ENCODE data around the gene GPR68. TPM values are rescaled to one million over a fixed set of nuclear protein-coding genes. Genes with fewer than 3 reads are reported as not detected.

Gene GPR68, protein sequence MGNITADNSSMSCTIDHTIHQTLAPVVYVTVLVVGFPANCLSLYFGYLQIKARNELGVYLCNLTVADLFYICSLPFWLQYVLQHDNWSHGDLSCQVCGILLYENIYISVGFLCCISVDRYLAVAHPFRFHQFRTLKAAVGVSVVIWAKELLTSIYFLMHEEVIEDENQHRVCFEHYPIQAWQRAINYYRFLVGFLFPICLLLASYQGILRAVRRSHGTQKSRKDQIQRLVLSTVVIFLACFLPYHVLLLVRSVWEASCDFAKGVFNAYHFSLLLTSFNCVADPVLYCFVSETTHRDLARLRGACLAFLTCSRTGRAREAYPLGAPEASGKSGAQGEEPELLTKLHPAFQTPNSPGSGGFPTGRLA
- polyA plus RNA-seq (2011; rRNA removed) (0.20 and 0.45 TPM in 2 replicates), polyA minus RNA-seq (2011; rRNA and poly(A)+ RNA removed) (0.71 and 0.98 TPM in 2 replicates)

GRCh38 chr14:91244501-91244901 is at the start of gene GPR68:
GPR68 (minus strand) TSS chr14:91244704; CDS start chr14:91235050, 9,654 bp downstream.
- TF ChIP-seq, protein P1, sequence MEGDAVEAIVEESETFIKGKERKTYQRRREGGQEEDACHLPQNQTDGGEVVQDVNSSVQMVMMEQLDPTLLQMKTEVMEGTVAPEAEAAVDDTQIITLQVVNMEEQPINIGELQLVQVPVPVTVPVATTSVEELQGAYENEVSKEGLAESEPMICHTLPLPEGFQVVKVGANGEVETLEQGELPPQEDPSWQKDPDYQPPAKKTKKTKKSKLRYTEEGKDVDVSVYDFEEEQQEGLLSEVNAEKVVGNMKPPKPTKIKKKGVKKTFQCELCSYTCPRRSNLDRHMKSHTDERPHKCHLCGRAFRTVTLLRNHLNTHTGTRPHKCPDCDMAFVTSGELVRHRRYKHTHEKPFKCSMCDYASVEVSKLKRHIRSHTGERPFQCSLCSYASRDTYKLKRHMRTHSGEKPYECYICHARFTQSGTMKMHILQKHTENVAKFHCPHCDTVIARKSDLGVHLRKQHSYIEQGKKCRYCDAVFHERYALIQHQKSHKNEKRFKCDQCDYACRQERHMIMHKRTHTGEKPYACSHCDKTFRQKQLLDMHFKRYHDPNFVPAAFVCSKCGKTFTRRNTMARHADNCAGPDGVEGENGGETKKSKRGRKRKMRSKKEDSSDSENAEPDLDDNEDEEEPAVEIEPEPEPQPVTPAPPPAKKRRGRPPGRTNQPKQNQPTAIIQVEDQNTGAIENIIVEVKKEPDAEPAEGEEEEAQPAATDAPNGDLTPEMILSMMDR (IDR thresholded peaks at IDR 0.05; ENCODE audit: insufficient read depth, low read depth, low read length) = no peak
- no peaks in the 10 kb centered on the region for H3K36me3 ChIP-seq (ENCODE audit: control insufficient read depth, insufficient read depth, low read length)
- no peaks in the 10 kb centered on the region for H3K27me3 ChIP-seq (ENCODE audit: control insufficient read depth, insufficient read depth, low read length)
- DNase-seq (ENCODE audit: low read depth) = no peak
- no peak within 1 kb of the TSS for H3K4me3 ChIP-seq (ENCODE audit: low read depth, low read length)
- ChIA-PET POLR2A (no interaction called here), CTCF (interaction anchor here (0.7 to 0.9 kb wide), 2 partner anchors 71 to 79 kb away, joined by 3 to 4 read pairs; no protein-coding TSS in a partner anchor)

DNA sequence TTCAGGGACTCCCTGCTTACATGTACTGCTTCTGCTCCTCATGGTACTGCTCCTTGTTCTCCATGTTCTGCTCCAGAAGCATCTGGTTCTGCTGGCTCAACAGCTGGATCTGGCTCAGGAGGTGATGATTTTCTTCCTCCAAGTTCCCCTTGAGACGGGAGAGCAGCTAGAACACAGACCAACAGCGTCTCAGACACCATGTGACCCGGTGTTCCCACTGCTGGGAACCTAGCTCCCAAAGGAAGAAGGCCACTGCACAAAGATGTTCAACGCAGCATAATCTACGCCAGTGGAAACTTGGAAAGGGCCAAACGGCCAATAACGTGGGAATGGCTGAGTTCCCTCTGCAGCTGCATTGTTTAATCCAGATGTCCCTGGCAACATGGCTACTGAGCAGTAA is 49.6 kb upstream of the GPR68 start:
- TF ChIP-seq, protein P1 (IDR thresholded peaks at IDR 0.05; ENCODE audit: insufficient read depth, low read depth, low read length) = no peak
- ChIA-PET POLR2A (no interaction called here), CTCF (interaction anchor here (1.1 to 16.7 kb wide), 2 partner anchors 9 to 118 kb away, joined by 3 to 344 read pairs; no protein-coding TSS in a partner anchor)
- H3K27me3 ChIP-seq (ENCODE audit: control insufficient read depth, insufficient read depth, low read length) = no peaks in the 10 kb centered on the region
- no peak overlapping the region for H3K4me3 ChIP-seq (ENCODE audit: low read depth, low read length)
- no peak for DNase-seq (ENCODE audit: low read depth)
- no peaks in the 10 kb centered on the region for H3K36me3 ChIP-seq (ENCODE audit: control insufficient read depth, insufficient read depth, low read length)

- POLR2A ChIA-PET = no interaction called here
- CTCF ChIA-PET = interaction anchor here (0.8 to 16.7 kb wide), 4 partner anchors 9 to 391 kb away, joined by 3 to 344 read pairs (median 4); no protein-coding TSS in a partner anchor
- TF ChIP-seq, protein P1 (IDR thresholded peaks at IDR 0.05; ENCODE audit: insufficient read depth, low read depth, low read length) = no peak
- no peak for DNase-seq (ENCODE audit: low read depth)
- no peak overlapping the region for H3K4me3 ChIP-seq (ENCODE audit: low read depth, low read length)
- no peaks in the 10 kb centered on the region for H3K27me3 ChIP-seq (ENCODE audit: control insufficient read depth, insufficient read depth, low read length)
- H3K36me3 ChIP-seq (ENCODE audit: control insufficient read depth, insufficient read depth, low read length) = no peaks in the 10 kb centered on the region
Observed at GRCh38 chr14:91293281-91293680, 48.8 kb upstream of the GPR68 start.

GRCh38 chr14:91292491-91292890 is 48.0 kb upstream of the GPR68 start:
- Histone ChIP-seq H3K27me3 (ENCODE audit: control insufficient read depth, insufficient read depth, low read length) (no peaks in the 10 kb centered on the region), H3K36me3 (ENCODE audit: control insufficient read depth, insufficient read depth, low read length) (no peaks in the 10 kb centered on the region), H3K4me3 (ENCODE audit: low read depth, low read length) (no peak overlapping the region)
- no peak for DNase-seq (ENCODE audit: low read depth)
- ChIA-PET POLR2A (no interaction called here), CTCF (interaction anchor here (1.2 to 16.7 kb wide), 2 partner anchors 116 to 390 kb away, joined by 4 to 344 read pairs; no protein-coding TSS in a partner anchor)
- TF ChIP-seq, protein P1 (IDR thresholded peaks at IDR 0.05; ENCODE audit: insufficient read depth, low read depth, low read length) = no peak

DNA sequence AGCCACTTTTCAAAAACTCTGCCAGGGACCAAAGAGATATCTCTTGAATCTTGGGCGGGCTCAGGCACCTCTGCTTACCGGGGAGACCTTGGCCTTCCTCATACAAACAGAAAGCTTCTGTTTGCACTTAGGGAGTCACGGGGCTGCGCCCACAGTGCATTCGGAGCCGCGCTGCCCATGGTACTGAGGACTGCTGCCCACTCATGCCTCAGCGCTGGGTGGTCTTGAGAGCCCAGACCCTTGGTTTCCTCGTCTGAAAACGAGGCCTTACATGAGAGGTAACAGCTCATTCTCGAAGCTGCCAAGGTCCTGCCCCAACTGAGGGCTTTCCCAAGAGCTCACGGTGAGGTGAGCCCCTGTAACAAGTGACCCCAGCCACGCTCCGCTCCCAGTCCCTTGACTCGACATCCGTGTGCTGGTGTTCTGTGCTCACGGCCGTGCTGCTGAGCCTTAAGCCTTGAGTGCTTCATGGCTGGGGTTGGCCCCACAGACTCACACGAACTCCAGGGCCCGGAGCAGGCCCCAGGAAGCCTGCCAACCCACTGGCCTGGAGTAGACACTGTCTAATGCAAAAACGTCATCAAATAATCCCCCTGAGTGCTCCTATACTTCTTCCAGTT is 47.4 kb upstream of the GPR68 start:
- Histone ChIP-seq H3K36me3 (ENCODE audit: control insufficient read depth, insufficient read depth, low read length) (no peaks in the 10 kb centered on the region), H3K4me3 (ENCODE audit: low read depth, low read length) (no peak overlapping the region), H3K27me3 (ENCODE audit: control insufficient read depth, insufficient read depth, low read length) (no peaks in the 10 kb centered on the region)
- DNase-seq (ENCODE audit: low read depth) = no peak
- ChIA-PET POLR2A (no interaction called here), CTCF (interaction anchor here (0.8 to 16.7 kb wide), 3 partner anchors 33 to 389 kb away, joined by 3 to 344 read pairs (median 4); no protein-coding TSS in a partner anchor)
- TF ChIP-seq, protein P1 (IDR thresholded peaks at IDR 0.05; ENCODE audit: insufficient read depth, low read depth, low read length) = no peak

Measured in BJ (cell line).